Loucy (cell line): Measurements from ENCODE around the gene UPK1A.

Experiments used
- CTCF ChIP-seq: fragments of 200-600 bp; sonication (generic); conservative IDR thresholded peaks from 2 replicates; pipeline ENCODE4 v1.5.1; 2014; ENCODE audit warnings: mild to moderate bottlenecking, antibody characterized with exemption, low read length
- EZH2phosphoT487 ChIP-seq: fragments of 200-600 bp; IDR thresholded peaks from 2 replicates; pipeline ENCODE4 v1.6.1; 2018; ENCODE audit warnings: antibody characterized with exemption, mild to moderate bottlenecking, moderate library complexity, borderline replicate concordance

GRCh38 chr19:35722897-35723296 lies 56.6 kb downstream of the UPK1A start:
- no peak for TF ChIP-seq CTCF
- no peak for TF ChIP-seq EZH2phosphoT487
